ENCODE measurements around the gene ADAMTS4. TPM values are rescaled to one million over a fixed set of nuclear protein-coding genes. Genes with fewer than 3 reads are reported as not detected.

Gene ADAMTS4
- total and polyA plus RNA-seq, 9 of the 15 experiments (the other 6 are each of a cell fraction or from before 2014, with no cell fraction given) = 0.07 to 3.7 (median 0.41) TPM

GRCh38 chr1:161159087-161159912 is 39.6 kb downstream of the ADAMTS4 start, which contains the start of gene USP21 (continued):
- TF ChIP-seq ARID1B (IDR thresholded peaks at IDR 0.05) (no peak), FOSL1 (tag; conservative IDR thresholded peaks at IDR 0.05) (no peak), KDM5B (IDR thresholded peaks at IDR 0.05; ENCODE audit: insufficient replicate concordance, low read depth, low read length) (no peak), SNIP1 (IDR thresholded peaks at IDR 0.05; ENCODE audit: low read depth) (no peak), ETV5 (CRISPR knock-in tag; IDR thresholded peaks at IDR 0.05; ENCODE audit: low read depth) (no peak), DDX20 (tag; IDR thresholded peaks at IDR 0.05; ENCODE audit: low read depth) (no peak), DPF2 (IDR thresholded peaks at IDR 0.05) (no peak), ZNF134 (CRISPR knock-in tag; conservative IDR thresholded peaks at IDR 0.05) (no peak), YY1 (IDR thresholded peaks at IDR 0.05; ENCODE audit: borderline replicate concordance in 1 of 3, control insufficient read depth in 1 of 3, extremely low read depth in 1 of 3, insufficient read depth in 3 of 3, insufficient read length in 1 of 3, insufficient replicate concordance in 2 of 3, low read depth in 1 of 3, low read length in 2 of 3) (peak; percentile 94 to 98 (median 98)), ZNF146 (CRISPR knock-in tag; IDR thresholded peaks at IDR 0.05; ENCODE audit: unreplicated experiment) (no peak), CHAMP1 (IDR thresholded peaks at IDR 0.05) (no peak), BDP1 (IDR thresholded peaks at IDR 0.05; ENCODE audit: insufficient read depth, insufficient read length) (no peak), ZNF57 (CRISPR knock-in tag; IDR thresholded peaks at IDR 0.05) (no peak), ZNF740 (CRISPR knock-in tag; IDR thresholded peaks at IDR 0.05) (peak; percentile 98), ZNF740 (tag; IDR thresholded peaks at IDR 0.05) (peak in 1 of 2 experiments; percentile 96; a peak in 2 of 4 replicates), ZNF561 (CRISPR knock-in tag; conservative IDR thresholded peaks at IDR 0.05) (no peak), KLF13 (tag; IDR thresholded peaks at IDR 0.05; ENCODE audit: borderline replicate concordance, low read depth) (no peak), BRCA1 (IDR thresholded peaks at IDR 0.05) (no peak), BRCA1 (CRISPR knock-in tag; IDR thresholded peaks at IDR 0.05) (no peak), ZBTB33 (CRISPR knock-in tag; IDR thresholded peaks at IDR 0.05) (peak; percentile 46; the same call in 1 of the 2 replicates), RBFOX2 (IDR thresholded peaks at IDR 0.05; ENCODE audit: low read depth, low read length) (peak; percentile 86), EZH2 (IDR thresholded peaks at IDR 0.05; ENCODE audit: borderline replicate concordance, low read depth, low read length) (no peak), STAT5B (CRISPR knock-in tag; IDR thresholded peaks at IDR 0.05) (no peak)
